ENCODE measurements around the gene TMEM97. TPM values are rescaled to one million over a fixed set of nuclear protein-coding genes. Genes with fewer than 3 reads are reported as not detected.

Gene TMEM97
- total RNA-seq, 1 donor from 2014 or later, result 2.5 TPM

DNA sequence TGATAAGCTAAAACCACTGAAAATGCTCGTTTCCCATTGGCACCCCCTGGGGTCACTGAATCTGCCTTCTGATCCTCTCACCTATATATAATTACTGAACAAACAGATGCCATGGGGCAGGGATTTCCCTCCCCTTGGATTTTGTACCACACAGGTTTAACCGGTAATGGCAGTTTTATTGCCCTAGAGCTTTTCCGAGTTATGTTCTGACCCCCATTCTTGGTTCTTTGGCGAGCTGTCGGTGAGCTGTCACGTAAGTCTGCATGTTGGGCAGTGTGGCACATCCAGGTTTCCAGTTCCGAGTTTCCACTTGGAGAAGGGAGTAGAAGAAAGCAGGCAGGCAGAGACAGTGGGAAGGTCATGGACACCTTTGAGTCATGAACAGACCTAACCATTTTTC is 7.1 kb downstream of the TMEM97 start:
- intact Hi-C loops (cut with DNase I), result no loop called here
- TF ChIP-seq POLR2AphosphoS5 (IDR thresholded peaks at IDR 0.05; ENCODE audit: insufficient read depth in 1 of 2, low read depth in 1 of 2), result no peak
- no peak for TF ChIP-seq CTCF (IDR thresholded peaks at IDR 0.05)
- no peak for TF ChIP-seq POLR2A (IDR thresholded peaks at IDR 0.05)
- Histone ChIP-seq H3K4me3 (no peak overlapping the region), H3K4me1 (no peaks in the 10 kb centered on the region), H3K36me3 (peaks cover 0 to 27% of the 10 kb centered on the region in 2 donors), H3K27ac (no peak overlapping the region), H3K9me3 (no peaks in the 10 kb centered on the region), H3K27me3 (no peaks in the 10 kb centered on the region)
- peak; percentile 28 to 49 for DNase-seq (ENCODE audit: extremely low spot score in 2 of 2)

- intact Hi-C loops (cut with DNase I), result no loop called here
- no peaks in the 10 kb centered on the region for H3K27me3 ChIP-seq
- peak in 1 of 2 donors; percentile 17 for TF ChIP-seq POLR2AphosphoS5 (IDR thresholded peaks at IDR 0.05; ENCODE audit: insufficient read depth in 1 of 2, low read depth in 1 of 2)
- TF ChIP-seq POLR2A (IDR thresholded peaks at IDR 0.05), result no peak
- no peak for TF ChIP-seq CTCF (IDR thresholded peaks at IDR 0.05)
- peaks cover 0 to 36% of the 10 kb centered on the region in 2 donors for H3K36me3 ChIP-seq
- peak; percentile 40 to 46 for DNase-seq (ENCODE audit: extremely low spot score in 2 of 2)
- no peaks in the 10 kb centered on the region for H3K4me1 ChIP-seq
- H3K4me3 ChIP-seq, result no peak overlapping the region
- H3K27ac ChIP-seq, result no peak overlapping the region
- H3K9me3 ChIP-seq, result no peaks in the 10 kb centered on the region
Measured at GRCh38 chr17:28327031-28327607, 8.1 kb downstream of the TMEM97 start.

GRCh38 chr17:28327709-28328108 is 8.7 kb downstream of the TMEM97 start:
- H3K27me3 ChIP-seq, result no peaks in the 10 kb centered on the region
- no peak overlapping the region for H3K4me3 ChIP-seq
- H3K27ac ChIP-seq, result no peak overlapping the region
- TF ChIP-seq POLR2AphosphoS5 (IDR thresholded peaks at IDR 0.05; ENCODE audit: insufficient read depth in 1 of 2, low read depth in 1 of 2) (no peak), CTCF (IDR thresholded peaks at IDR 0.05) (no peak), POLR2A (IDR thresholded peaks at IDR 0.05) (no peak)
- intact Hi-C loops (cut with DNase I), result no loop called here
- peaks cover 0 to 36% of the 10 kb centered on the region in 2 donors for H3K36me3 ChIP-seq
- DNase-seq (ENCODE audit: extremely low spot score in 2 of 2), result peak in 1 of 2 donors; percentile 8
- H3K9me3 ChIP-seq, result no peaks in the 10 kb centered on the region
- H3K4me1 ChIP-seq, result no peaks in the 10 kb centered on the region

DNA sequence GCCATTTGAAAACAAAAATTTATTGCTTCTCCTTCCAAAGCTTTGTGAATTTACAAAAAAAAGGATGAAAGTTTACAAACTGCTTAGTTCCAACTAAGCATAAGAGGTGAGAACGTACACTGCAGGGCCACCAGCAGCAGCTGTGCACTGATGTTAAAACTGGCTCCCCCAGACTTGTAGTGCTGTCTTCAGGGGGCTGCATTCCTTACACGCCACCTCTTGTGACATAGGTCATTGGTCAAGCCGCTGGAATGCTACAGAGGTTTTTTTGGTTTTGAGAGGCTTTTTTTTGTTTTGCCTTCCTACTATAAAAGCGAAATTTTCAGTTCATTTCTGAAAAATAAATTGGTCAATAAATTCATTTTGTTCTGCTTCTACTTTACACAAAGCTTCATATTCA is 9.3 kb downstream of the TMEM97 start:
- Histone ChIP-seq H3K4me3 (no peak overlapping the region), H3K36me3 (peaks cover 0 to 36% of the 10 kb centered on the region in 2 donors), H3K27me3 (no peaks in the 10 kb centered on the region), H3K27ac (no peak overlapping the region), H3K4me1 (peaks cover 6% of the 10 kb centered on the region), H3K9me3 (no peaks in the 10 kb centered on the region)
- peak in 1 of 2 donors; percentile 5 for DNase-seq (ENCODE audit: extremely low spot score in 2 of 2)
- intact Hi-C loops (cut with DNase I), result no loop called here
- TF ChIP-seq CTCF (IDR thresholded peaks at IDR 0.05), result no peak
- TF ChIP-seq POLR2AphosphoS5 (IDR thresholded peaks at IDR 0.05; ENCODE audit: insufficient read depth in 1 of 2, low read depth in 1 of 2), result no peak
- TF ChIP-seq POLR2A (IDR thresholded peaks at IDR 0.05), result no peak

DNA sequence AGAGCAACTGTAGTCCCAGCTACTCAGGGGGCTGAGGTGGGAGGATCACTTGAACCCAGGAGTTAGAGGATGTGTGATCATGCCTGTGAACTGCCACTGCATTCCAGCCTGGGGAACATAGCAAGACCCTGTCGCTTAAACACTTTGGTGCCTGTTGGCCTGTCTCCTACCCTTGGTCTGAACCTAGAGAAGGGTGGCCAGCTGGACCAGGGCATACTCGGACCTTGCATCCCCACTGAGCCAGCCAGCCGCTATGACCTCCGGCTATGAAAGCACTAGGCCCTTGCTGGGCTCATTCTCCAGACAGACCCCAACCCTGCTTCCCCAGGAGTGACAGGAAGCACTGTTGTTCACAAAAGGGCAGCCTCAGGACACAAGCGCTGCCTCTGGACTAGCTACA is 11.7 kb downstream of the TMEM97 start:
- peaks cover 0 to 36% of the 10 kb centered on the region in 2 donors for H3K36me3 ChIP-seq
- intact Hi-C loops (cut with DNase I), result no loop called here
- no peak overlapping the region for H3K27ac ChIP-seq
- no peaks in the 10 kb centered on the region for H3K9me3 ChIP-seq
- no peak overlapping the region for H3K4me3 ChIP-seq
- no peak for TF ChIP-seq POLR2AphosphoS5 (IDR thresholded peaks at IDR 0.05; ENCODE audit: insufficient read depth in 1 of 2, low read depth in 1 of 2)
- DNase-seq (ENCODE audit: extremely low spot score in 2 of 2), result no peak
- H3K4me1 ChIP-seq, result peaks cover 23% of the 10 kb centered on the region
- H3K27me3 ChIP-seq, result no peaks in the 10 kb centered on the region
